NCI-H128 (cell line): ENCODE measurements around the gene TESK1.

Source experiments
- DNase-seq: peaks from one replicate; lab custom pipeline; 2025; ENCODE audit not compliant: unreplicated experiment; lab: John Stamatoyannopoulos, UW

TESK1 gene, protein sequence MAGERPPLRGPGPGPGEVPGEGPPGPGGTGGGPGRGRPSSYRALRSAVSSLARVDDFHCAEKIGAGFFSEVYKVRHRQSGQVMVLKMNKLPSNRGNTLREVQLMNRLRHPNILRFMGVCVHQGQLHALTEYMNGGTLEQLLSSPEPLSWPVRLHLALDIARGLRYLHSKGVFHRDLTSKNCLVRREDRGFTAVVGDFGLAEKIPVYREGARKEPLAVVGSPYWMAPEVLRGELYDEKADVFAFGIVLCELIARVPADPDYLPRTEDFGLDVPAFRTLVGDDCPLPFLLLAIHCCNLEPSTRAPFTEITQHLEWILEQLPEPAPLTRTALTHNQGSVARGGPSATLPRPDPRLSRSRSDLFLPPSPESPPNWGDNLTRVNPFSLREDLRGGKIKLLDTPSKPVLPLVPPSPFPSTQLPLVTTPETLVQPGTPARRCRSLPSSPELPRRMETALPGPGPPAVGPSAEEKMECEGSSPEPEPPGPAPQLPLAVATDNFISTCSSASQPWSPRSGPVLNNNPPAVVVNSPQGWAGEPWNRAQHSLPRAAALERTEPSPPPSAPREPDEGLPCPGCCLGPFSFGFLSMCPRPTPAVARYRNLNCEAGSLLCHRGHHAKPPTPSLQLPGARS

DNA sequence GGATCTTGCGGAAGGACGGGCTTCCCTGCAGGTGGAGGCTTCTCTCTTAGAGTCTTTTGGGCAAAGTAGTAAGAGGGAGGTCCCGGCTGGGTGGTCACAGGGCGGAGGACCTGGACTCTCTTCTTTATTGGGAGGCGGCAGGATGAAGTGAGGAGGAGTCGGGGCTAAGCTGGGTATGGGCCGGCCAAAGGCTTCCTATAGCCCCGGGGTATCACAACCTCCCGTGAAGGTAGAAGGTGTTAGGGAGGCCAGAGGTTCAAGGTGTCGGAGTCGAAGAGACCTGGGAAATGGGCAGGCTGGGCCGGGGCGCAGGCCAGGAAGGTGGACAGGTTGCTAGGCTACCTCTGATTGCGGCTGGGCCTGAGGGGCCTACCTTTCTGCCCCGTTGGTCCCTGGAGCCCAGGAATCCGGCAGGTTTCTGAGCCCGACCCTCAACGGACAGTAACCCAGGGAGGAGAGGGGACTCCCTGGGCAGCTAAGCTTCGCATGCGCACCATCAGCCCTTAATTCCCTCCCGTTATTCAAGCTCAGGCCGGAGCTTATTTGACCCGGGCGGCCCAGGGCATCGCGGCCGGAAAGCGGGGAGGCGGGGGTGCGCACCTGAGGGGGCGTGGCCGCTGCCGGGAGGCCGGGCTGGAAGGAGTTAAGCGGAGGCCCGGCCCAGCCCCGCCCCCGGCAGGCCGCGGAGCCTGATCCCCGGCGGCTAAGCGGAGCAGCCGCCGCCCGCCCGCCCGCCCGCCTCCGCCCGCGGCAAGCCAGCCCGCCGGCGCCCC, at the start of gene TESK1:
TSS of gene TESK1 (plus strand) at position 685 of the 773 bp plus-strand sequence. CDS start 358 bp downstream, outside the sequence.
- peak; percentile 42 for DNase-seq

DNA sequence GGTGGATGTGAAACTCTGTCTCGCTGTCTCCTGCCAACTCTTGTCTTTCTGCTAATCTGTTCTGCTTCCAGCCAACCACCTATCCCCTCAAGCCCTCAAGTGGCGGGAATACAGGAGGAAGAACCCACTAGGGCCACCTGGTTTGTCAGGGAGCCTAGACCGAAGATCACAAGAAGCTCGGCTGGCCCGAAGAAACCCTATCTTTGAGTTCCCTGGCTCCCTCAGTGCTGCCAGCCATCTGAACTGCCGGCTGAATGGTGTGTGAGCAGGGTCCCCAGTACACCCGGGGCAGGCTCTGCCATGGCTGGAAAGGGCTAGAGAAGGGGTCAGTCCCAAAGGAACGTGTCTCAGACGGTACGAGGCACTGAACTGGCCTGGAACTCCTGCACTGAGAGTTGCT, 49.2 kb upstream of the TESK1 start:
- no peak for DNase-seq

DNA sequence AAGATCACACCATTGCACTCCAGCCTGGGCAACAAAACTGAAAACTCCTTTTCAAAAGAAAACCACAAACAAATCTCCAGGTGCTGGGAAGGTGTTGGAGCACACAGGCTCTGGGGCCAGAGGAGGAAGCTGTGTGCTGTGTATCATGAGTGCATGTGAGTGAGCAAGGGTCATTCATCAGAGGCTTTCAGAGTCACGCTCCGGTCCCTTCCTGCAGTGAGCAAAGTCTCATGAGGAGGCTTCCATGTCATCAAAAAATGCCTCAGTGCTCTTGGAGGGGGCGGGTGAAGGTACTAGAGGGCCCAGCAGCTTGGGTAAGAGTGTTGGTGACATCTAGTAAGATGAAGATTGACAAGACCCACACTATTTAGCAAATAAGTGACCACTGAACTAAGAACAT, 48.3 kb upstream of the TESK1 start:
- no peak for DNase-seq

DNA sequence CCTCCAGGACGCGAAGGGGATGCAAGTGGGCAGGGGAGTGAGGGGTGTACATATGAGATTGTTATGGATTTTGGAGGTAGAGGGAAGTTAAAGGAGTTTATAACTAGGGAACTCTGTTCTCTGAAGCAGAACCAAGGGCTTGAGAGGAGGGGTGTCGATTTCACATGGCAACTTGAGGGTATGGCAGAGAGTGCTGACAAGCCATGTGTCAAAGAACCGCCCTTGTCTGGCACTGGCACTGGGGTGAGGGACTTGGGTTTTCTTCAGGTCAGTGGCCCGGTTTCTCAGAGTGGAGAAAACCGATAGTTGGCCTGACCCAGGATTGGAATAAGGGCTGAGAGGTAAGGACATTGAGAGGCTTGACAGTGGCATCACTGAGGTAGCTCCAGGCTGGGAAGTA, 47.7 kb upstream of the TESK1 start:
- no peak for DNase-seq

DNA sequence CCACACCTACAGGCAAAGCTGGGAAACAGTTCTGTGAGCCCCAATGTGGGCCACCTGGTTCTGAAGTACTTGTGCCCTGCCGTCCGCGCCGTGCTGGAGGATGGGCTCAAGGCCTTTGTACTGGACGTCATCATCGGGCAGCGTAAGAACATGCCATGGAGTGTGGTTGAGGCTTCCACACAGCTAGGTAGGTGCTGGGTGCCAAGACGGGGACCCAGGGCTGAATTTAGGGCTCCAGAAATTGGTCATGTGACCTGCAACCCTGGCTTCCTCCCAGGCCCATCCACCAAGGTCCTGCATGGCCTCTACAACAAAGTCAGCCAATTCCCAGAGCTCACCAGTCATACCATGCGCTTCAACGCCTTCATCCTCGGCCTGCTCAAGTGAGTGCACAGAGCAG, 46.9 kb upstream of the TESK1 start:
- no peak for DNase-seq

DNA sequence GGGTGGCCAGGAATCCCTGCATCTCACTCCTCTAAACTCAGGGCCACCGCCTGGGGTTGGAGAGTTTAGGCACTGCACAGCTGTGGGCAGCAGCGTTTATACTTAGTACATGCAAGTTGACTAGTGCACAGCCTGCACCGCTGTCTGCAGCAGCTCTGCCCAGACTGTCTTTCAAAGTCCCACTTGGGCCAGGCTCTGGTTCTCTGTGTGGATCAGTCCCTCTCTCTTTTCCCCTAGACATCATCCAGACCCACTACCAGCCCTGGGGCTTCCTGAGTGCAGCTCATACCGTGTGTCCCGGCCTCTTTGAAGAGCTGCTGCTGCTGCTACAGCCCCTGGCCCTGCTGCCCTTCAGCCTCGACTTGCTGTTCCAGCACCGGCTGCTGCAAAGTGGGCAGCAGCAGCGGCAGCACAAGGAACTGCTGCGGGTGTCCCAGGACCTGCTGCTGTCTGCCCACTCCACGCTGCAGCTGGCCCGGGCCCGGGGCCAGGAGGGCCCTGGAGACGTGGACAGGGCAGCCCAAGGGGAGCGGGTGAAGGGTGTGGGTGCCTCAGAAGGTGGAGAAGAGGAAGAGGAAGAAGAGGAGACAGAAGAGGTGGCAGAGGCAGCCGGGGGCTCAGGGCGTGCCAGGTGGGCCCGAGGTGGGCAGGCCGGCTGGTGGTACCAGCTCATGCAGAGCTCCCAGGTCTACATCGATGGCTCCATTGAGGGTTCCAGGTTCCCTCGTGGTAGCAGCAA, 45.1 kb upstream of the TESK1 start:
- DNase-seq = no peak

DNA sequence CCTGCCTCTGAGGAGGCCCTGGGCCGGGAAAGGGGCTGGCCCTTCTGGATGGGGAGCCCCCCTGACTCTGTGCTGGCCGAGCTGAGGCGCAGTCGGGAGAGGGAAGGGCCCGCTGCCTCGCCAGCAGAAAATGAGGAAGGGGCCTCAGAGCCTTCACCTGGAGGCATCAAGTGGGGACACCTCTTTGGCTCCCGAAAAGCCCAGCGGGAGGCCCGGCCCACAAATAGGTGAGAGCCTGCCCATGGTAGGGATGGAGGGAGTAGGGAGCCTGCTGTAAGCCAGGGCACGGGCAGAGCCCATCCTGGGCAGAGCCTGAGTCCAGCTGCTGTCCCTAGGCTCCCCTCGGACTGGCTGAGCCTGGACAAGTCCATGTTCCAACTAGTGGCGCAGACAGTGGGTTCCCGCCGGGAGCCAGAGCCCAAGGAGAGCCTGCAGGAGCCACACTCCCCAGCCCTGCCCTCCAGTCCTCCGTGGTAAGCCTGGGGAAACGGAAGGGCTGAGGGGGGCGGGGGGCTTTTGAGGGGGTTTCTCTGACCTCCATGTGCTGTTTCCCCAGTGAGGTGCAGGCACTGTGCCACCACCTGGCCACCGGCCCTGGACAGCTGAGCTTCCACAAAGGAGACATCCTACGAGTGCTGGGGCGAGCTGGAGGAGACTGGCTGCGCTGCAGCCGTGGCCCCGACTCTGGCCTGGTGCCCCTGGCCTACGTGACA, 44.3 kb upstream of the TESK1 start:
- no peak for DNase-seq

DNA sequence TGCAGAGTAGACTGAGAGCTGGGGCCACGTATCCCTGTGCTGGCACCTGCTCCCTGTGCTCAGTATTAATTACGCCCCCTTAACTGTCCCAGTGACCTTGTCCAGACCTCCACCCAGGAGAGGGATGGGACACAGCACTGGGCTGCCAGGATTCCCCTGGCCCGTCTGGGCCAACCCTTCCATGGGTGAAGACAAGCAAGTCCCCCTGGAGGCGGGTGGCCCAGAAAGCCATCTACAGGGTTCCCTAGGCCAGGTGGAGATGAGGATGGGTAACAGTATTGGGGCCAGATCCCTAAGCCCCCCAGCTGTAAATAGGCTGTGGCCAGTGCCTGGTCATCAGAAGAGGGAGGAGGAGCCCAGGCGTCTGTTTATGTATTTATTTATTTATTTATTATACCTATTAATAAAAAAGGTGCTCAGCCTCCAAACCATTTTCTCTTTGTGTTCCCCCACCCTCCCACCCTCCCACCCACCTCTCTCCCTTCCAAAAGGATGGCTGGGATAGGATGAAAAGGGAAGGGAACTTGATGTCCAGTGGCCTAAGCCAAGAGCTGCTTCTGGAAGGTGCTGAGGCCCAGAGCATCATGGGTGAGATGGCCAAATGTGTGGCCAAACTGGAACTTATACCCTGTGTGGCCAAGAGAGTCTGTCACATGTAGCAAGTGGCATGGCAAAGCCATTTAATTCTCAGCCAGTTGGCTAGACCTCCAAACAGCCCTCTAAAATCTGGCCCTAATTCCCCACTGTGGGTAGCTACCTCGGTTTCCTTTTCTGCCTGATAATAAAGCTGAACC, 43.4 kb upstream of the TESK1 start:
- DNase-seq = no peak

DNA sequence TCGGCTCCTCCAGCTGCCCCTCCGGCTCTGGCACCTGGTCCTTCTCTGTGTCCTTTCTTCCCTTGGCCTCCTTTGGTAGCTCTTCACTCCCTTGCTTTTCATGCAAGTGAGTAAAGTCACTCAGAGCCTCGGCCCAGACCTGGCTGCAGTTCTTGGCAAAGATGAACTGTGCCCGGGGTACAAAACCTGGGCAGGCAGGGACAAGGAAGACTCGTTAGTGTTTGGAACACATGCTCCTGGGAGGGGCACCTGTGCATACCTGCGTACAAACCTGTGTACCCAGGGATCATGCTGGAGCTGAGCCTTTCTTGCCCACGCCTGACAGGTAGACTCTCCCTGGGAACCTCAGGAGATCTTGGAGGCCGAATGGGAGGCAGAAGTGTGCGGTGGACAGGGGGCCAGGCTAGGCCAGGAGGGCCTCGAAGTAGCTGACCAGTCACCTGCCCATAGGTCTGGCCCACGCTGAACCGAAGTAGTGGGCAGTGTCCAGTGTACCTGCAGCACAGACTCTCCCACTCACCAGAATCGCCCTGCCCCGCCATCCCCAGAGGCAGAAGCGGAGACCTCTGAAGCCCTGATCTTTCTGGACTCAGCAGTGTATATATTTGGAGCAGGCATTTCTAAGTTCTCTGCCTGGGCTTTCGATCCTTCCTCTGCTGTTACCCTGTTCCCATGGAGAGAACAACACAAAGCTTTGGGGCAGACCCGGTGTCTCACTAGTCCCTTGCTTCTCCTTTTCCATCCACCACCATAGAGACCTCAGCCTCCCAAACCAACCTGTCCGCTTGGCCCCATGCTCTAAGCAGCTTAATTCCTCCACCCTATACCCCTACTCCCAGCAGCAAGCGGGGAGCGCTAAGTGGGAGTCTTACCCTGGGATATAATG, 41.9 kb upstream of the TESK1 start:
- DNase-seq = no peak

DNA sequence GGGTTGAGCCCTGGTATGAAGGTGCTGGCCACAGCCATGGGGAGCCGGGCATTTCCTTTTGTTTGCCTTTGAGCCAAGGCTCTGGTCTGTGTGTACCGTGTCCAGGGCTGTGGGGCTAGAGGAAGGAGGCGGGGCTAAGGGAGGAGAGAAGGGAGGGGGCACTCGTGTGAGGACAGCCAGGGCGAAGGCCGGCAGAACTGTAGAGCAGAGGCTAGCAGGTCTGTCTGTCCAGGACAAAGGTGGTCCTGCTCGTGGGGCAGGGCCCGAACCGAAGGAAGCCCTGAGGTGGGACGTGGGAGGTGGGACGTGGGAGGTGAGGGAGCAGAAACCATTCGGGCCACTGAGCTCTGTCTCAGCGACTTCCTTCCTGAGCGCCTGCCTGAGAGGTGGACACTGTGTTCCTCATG, 41.3 kb upstream of the TESK1 start:
- DNase-seq = no peak

DNA sequence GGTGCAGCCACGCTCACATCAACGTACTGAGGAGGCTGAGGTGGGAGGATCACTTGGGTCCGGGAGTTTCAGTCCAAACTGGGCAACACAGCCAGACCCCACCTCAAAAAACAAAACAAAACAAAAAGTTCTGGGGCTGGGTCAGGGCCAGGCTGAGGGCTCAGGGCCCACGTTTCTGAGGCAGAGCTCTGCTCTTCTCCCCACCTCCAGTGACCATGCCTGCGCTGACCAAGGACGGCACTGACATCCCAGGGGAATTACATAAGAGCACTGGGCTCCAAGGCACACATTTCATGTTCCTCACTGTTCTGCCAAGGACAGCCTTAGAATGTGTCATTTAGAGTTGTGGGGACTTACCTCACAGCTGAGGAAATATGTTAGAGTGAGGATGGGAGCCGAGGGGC, 40.4 kb upstream of the TESK1 start:
- DNase-seq = no peak

DNA sequence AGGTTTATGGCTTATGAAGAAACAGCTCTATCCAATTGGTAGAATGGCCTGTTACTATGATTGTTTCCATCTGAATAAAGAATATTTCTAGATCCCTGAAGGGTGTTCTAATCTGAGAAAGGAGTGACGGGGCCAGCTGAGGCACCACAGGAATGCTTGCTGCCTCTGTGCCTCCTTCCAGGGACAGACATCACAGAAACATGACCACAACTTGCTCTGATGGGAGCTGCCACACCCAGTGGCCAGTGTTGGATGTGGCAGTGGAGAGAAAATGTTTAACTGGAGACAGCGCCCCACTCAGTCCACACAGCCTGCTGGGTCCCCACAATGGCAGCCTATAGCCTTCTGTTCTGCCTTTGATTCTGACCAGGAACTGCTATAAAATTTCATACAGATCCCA, 38.6 kb upstream of the TESK1 start:
- DNase-seq = no peak

DNA sequence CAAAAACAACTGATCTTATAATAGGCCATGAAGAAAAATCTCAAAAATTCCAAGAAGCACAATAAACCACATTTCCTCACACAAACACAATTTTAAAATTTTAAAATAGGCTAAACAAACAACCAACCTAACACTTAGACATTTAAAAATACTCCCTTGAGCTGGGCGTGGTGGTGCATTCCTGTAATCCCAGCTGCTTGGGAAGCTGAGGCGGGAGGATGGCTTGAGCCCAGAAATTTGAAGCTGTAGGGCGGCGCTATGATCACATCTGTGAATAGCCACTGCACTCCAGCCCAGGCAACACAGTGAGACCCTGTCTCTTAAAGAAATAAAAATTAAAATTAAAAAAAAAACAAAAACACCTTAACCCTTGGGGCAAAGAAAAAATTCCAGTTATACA, 36.9 kb upstream of the TESK1 start:
- no peak for DNase-seq

DNA sequence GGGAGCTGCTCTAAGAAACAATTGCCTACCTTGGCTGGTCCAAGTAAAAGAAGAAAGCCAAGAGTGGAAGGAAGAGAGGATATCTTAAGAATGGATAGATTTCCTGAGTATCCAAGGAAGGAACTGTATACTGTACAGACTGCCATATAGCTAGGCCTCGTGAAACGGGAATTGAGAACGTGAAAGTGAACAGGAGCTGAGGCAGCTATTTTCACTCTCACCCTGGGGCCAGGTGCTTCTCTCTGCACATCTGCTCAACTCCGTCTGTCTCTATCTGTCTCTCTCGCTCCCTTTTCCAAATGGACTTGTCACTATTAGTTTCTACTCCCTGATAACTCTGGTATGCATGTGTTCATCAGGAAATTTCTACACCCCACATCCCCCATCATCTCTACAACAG, 35.9 kb upstream of the TESK1 start:
- no peak for DNase-seq

DNA sequence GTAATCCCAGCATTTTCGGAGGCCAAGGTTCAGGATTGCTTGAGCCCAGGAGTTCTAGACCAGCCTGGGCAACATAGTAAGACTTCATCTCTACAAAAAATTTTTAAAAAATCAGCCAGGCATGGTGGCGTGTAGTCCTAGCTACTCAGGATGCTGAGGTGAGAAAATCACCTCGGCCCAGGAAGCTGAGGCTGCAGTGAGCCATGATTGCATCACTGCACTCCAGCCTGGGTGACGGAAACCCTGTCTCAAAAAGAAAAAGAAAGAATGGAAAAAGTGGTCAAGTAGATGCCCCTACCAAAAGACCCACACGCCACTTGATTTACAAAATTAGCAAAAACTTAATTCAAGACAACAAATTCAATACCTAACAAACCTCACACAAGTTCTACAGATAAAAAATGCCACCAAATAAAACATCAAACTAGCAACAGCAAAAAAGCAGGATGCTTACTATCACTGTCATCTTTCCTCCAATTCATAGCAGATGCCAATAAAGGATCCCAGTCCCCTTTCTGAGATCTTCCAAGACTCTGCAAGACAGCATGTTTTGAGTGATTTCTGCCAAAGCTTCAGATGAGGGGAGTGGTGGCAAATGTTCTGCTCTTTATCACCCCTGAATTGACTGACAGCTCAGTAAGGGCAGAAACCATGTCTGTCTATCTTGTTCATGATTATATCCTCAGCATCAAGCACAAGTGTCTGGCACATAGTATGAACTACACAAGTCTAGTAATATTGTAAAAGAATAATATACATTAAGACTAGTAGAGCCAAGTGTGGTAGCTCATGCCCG, 34.2 kb upstream of the TESK1 start:
- DNase-seq = no peak

DNA sequence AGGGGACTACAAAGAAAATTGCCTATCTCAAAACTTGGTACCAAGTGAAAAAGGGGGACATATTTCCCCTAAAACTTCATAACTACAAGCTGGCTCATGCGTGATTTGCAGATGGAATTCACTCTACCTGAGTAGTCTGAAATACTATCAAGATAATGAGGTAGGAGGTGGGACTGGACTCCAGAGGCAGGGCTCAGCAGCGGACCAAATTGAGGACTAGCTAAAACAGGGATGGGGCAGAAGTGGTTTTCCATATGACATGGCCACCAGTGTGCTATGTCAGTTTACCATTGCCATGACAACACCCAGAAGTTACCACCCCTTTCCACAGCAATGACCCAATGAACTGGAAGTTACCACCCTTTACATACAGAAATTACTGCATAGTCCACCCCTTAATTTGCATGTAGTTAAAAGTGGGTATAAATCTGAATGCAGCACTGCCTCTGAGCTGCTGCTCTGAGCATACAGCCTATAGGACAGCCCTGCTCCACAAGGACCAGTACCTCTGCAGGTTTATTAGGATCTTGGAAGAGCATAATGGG, 30.4 kb upstream of the TESK1 start:
- DNase-seq = no peak

DNA sequence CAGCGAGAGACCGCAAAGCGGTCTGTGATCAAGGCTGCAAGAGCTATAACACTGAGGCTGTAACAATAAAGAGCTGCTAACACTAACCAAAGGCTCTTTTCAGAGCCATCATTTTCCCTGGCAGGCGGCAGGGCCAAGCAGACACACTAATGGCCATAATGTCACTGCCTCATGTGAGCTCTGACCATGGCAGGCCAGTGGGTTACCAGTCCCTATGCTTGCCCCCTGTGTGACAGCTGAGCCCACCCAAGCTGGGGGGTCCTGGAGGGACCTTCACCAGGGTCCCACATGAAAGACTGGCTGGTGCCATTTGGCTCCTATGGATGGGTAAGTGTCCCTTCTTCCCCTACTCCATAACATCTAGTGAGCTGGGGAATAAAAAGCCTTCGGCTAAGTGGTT, 29.6 kb upstream of the TESK1 start:
- DNase-seq = no peak

DNA sequence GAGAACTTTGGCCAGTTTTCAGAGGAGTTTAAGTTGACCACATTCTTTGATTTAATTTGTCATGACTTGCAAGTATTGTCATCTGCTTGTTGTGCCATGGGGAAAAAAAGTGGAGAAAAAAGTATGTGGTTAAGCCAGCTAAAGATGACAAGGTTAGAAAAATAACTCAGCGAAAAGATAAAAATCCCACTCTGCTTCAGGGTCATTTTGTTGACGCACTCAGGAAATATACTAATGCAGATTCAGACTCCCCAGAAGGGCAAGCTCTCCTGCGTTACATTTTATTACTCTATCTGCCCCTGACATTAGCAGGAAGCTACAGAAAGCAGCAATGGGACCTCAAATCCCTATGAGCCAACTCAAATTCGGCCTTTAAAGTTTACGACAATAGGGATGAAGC, 27.6 kb upstream of the TESK1 start:
- DNase-seq = no peak
